HepG2 (cell line): ENCODE data around the gene SLC22A7. TPM values are rescaled to one million over a fixed set of nuclear protein-coding genes. Genes with fewer than 3 reads are reported as not detected.

ENCODE experiments used
- ATAC-seq: fragments of 200-7000 bp; cut with Tn5 transposase; 3 replicates; pipeline ENCODE4 v1.9.1; 2020; ENCODE audit warnings: mild to moderate bottlenecking, moderate library complexity
- BruUV-seq: library from RNA; stranded (reverse); fragments of 400-500 nt; replicated peaks from 2 replicates; lab custom pipeline; 2021; lab: Mats Ljungman, UMichigan
- CTCF ChIA-PET: fragments of 300-600 bp; formaldehyde crosslinking; extraction: SDS; loops from one replicate; lab custom pipeline; 2021; ENCODE audit warnings: low total read pairs, inconsistent platforms, low intra/inter-chr PET ratio; lab: Yijun Ruan, JAX
- POLR2A ChIA-PET: fragments of 350-600 bp; sonication (Branson Sonifier 250); formaldehyde crosslinking; loops from one replicate; lab custom pipeline; 2020; ENCODE audit warnings: antibody characterized with exemption, inconsistent platforms; lab: Yijun Ruan, JAX
- DNase-seq: peaks from one replicate; pipeline ENCODE4 v3.0.0-alpha.2; 2015; ENCODE audit warnings: low spot score
- FAIRE-seq: peaks from 3 replicates; lab custom pipeline; 2011; peaks lifted over from hg19 to GRCh38; lab: Jason Lieb, UNC
- H2AFZ ChIP-seq: one replicate; pipeline ENCODE4 v1.6.1; 2011; ENCODE audit warnings: low read length, inconsistent platforms
- H3K27ac ChIP-seq: fragments of 300-600 bp; 3 replicates; pipeline ENCODE4 v1.8.0; 2011; ENCODE audit warnings: mixed run types, mild to moderate bottlenecking, mixed read lengths, low read length, inconsistent platforms; ENCODE audit not compliant: insufficient read depth; ENCODE audit errors: extremely low read length
- H3K27me3 ChIP-seq, 2 experiments: fragments of 200-600 bp in 1 of 2; 2 replicates in 1 of 2; 3 replicates in 1 of 2; pipeline versions ENCODE4 v1.6.0 to v1.8.0; 2011; ENCODE audit warnings: low read length in 2 of 2, mild to moderate bottlenecking in 2 of 2, moderate library complexity in 2 of 2, inconsistent platforms in 1 of 2; ENCODE audit not compliant: insufficient read depth in 2 of 2, control insufficient read depth in 1 of 2
- H3K36me3 ChIP-seq, 2 experiments: fragments of 200-600 bp in 1 of 2; replicated peaks in 1 of 2; 2 replicates in 1 of 2; 3 replicates in 1 of 2; pipeline versions ENCODE4 v1.5.1 to v1.8.0; 2011; ENCODE audit warnings: low read length in 2 of 2, inconsistent platforms in 1 of 2; ENCODE audit not compliant: insufficient read depth in 2 of 2, control insufficient read depth in 1 of 2
- H3K4me1 ChIP-seq: 2 replicates; pipeline ENCODE4 v1.5.1; 2012; ENCODE audit warnings: low read length, inconsistent platforms; ENCODE audit not compliant: insufficient read depth
- H3K4me2 ChIP-seq: 2 replicates; pipeline ENCODE4 v1.6.0; 2011; ENCODE audit warnings: low read depth, low read length, inconsistent platforms
- H3K4me3 ChIP-seq, 3 experiments: fragments of 200-600 bp in 1 of 3; sonication (generic), shearing (Covaris generic) in 1 of 3; replicated peaks in 1 of 3; 2 replicates each; pipeline ENCODE4 v1.5.1; 2011 to 2016; ENCODE audit warnings: low read length in 3 of 3, inconsistent platforms in 2 of 3, low read depth in 2 of 3, mild to moderate bottlenecking in 2 of 3, control low read depth in 1 of 3, mixed read lengths in 1 of 3; ENCODE audit not compliant: insufficient read depth in 1 of 3
- H3K79me2 ChIP-seq: one replicate; pipeline ENCODE4 v1.6.1; 2011; ENCODE audit warnings: low read length, inconsistent platforms; ENCODE audit not compliant: insufficient read depth
- H3K9ac ChIP-seq: 2 replicates; pipeline ENCODE4 v1.6.0; 2011; ENCODE audit warnings: mild to moderate bottlenecking, low read depth, low read length, inconsistent platforms; ENCODE audit not compliant: insufficient read depth
- H3K9me3 ChIP-seq: 2 replicates; pipeline ENCODE4 v1.5.1; 2012; ENCODE audit warnings: mild to moderate bottlenecking, low read length
- H4K20me1 ChIP-seq: 2 replicates; pipeline ENCODE4 v1.6.0; 2011; ENCODE audit warnings: inconsistent platforms, mild to moderate bottlenecking, low read length, moderate library complexity; ENCODE audit not compliant: insufficient read depth
- ATAD3A ChIP-seq: sonication (generic); formaldehyde crosslinking; IDR thresholded peaks from 2 replicates; pipeline ENCODE4 v1.4.0; 2020; ENCODE audit warnings: missing genetic modification reagents
- GABPB1 ChIP-seq: IDR thresholded peaks from 2 replicates; pipeline ENCODE4 v1.6.1; 2016; ENCODE audit warnings: mild to moderate bottlenecking, missing genetic modification reagents, moderate library complexity, missing compliant biosample characterization
- GATAD2A ChIP-seq: IDR thresholded peaks from 2 replicates; pipeline ENCODE4 v1.6.1; 2016
- PHB2 ChIP-seq: fragments of 450-650 bp; IDR thresholded peaks from 2 replicates; pipeline ENCODE4 v1.6.1; 2018; ENCODE audit not compliant: partially characterized antibody
- WGBS: methylation state at CpG from one replicate; pipeline ENCODE4 v1.1.6; 2017; ENCODE audit warnings: low lambda C conversion rate; 5-methylcytosine and 5-hydroxymethylcytosine counted together
- in situ Hi-C: cut with HindIII; loops from 2 replicates; pipeline ENCODE4 v1.10.0; 2017; ENCODE audit warnings: low pct_unique_long_range_greater_than_20kb; ENCODE audit not compliant: extremely low pct_ligation_motif_present
- intact Hi-C: fragments of 100-400 bp; cut with micrococcal nuclease; formaldehyde crosslinking; loops from one replicate; pipeline ENCODE4 v1.10.0; 2022; ENCODE audit not compliant: unreplicated experiment
- polyA plus RNA-seq, 8 experiments: library from polyadenylated mRNA; depleted of rRNA in 3 of 8; stranded (reverse) in 7 of 8; unstranded in 1 of 8; fragments of >200 nt; fragmentation: Illumina TruSeq in 4 of 8; extraction: Trizol in 4 of 8; gene quantifications; 2 replicates each; pipeline versions ENCODE4 v1.2.1 to v1.2.3, GENCODE V29; 2011 to 2016; ENCODE audit warnings: low read depth in 4 of 8, missing spikeins in 1 of 8, mixed read lengths in 1 of 8; ENCODE audit not compliant: insufficient read depth in 1 of 8
- total RNA-seq, 5 experiments: library from RNA; depleted of rRNA; stranded (reverse); fragments of >200 nt; fragmentation: Illumina TruSeq; extraction: Trizol; gene quantifications; 2 replicates each; pipeline ENCODE4 v1.2.3, GENCODE V29; 2016; ENCODE audit warnings: low read depth in 1 of 5
- TF ChIP-seq, protein P1 (sequence below): sonication (generic); formaldehyde crosslinking; IDR thresholded peaks from 2 replicates; pipeline ENCODE4 v1.5.1; 2020; ENCODE audit warnings: mild to moderate bottlenecking, missing genetic modification reagents, moderate library complexity
- TF ChIP-seq, protein P2 (sequence below): sonication (generic); formaldehyde crosslinking; IDR thresholded peaks from 2 replicates; pipeline ENCODE4 v1.5.0; 2020; ENCODE audit warnings: mild to moderate bottlenecking, missing genetic modification reagents, borderline replicate concordance

Gene SLC22A7
- total and polyA plus RNA-seq, 2 of the 13 experiments (the other 11 are each of a cell fraction or from before 2014, with no cell fraction given), result 5.3 to 22.6 TPM

DNA sequence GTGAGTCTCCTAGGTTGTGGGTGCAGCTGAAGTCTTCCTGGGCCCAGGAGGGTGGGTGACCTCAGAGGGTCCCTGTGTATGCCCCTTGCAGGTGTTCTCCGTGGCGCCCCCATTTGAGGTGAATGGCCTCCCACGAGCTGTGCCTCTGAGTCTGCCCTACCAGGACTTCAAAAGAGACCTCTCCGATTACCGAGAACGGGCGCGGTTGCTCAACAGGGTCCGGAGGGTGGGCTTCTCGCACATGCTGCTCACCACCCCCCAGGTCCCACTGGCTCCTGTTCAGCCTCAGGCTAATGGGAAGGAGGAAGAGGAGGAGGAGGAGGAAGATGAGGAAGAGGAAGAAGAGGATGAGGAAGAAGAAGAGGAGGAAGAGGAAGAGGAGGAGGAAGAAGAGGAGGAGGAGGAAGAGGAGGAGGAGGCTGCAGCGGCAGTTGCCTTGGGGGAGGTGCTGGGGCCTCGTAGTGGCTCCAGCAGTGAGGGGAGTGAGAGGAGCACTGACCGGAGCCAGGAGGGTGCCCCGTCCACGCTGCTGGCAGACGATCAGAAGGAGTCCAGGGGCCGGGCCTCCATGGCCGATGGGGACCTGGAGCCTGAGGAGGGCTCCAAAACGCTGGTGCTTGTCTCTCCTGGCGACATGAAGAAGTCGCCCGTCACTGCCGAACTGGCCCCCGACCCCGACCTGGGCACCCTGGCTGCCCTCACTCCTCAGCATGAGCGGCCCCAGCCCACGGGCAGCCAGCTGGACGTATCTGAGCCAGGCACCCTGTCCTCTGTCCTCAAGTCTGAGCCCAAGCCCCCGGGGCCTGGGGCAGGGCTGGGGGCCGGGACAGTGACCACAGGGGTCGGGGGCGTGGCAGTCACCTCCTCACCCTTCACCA is 15.2 kb upstream of the SLC22A7 start:
- DNase-seq, result no peak
- in situ Hi-C loops, result no loop called here
- peaks cover 75% of the 10 kb centered on the region for H3K4me1 ChIP-seq
- ChIA-PET CTCF (no interaction called here), POLR2A (interaction anchor here (1.4 to 8.0 kb wide), 3 partner anchors 8 to 15 kb away, joined by 4 to 131 read pairs (median 67); partner anchors contain the start of gene SLC22A7)
- intact Hi-C loops, result no loop called here
- H3K4me3 ChIP-seq, result no peak overlapping the region
- no peak for TF ChIP-seq GATAD2A (CRISPR knock-in tag)
- 0 out of 2 replicates have a peak, but pooled peaks have one; percentile 5 for TF ChIP-seq GABPB1
- TF ChIP-seq PHB2, result no peak
- TF ChIP-seq, protein P1, sequence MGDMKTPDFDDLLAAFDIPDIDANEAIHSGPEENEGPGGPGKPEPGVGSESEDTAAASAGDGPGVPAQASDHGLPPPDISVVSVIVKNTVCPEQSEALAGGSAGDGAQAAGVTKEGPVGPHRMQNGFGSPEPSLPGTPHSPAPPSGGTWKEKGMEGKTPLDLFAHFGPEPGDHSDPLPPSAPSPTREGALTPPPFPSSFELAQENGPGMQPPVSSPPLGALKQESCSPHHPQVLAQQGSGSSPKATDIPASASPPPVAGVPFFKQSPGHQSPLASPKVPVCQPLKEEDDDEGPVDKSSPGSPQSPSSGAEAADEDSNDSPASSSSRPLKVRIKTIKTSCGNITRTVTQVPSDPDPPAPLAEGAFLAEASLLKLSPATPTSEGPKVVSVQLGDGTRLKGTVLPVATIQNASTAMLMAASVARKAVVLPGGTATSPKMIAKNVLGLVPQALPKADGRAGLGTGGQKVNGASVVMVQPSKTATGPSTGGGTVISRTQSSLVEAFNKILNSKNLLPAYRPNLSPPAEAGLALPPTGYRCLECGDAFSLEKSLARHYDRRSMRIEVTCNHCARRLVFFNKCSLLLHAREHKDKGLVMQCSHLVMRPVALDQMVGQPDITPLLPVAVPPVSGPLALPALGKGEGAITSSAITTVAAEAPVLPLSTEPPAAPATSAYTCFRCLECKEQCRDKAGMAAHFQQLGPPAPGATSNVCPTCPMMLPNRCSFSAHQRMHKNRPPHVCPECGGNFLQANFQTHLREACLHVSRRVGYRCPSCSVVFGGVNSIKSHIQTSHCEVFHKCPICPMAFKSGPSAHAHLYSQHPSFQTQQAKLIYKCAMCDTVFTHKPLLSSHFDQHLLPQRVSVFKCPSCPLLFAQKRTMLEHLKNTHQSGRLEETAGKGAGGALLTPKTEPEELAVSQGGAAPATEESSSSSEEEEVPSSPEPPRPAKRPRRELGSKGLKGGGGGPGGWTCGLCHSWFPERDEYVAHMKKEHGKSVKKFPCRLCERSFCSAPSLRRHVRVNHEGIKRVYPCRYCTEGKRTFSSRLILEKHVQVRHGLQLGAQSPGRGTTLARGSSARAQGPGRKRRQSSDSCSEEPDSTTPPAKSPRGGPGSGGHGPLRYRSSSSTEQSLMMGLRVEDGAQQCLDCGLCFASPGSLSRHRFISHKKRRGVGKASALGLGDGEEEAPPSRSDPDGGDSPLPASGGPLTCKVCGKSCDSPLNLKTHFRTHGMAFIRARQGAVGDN, result peak; percentile 16; the same call in 1 of the 2 replicates
- TF ChIP-seq, protein P2, sequence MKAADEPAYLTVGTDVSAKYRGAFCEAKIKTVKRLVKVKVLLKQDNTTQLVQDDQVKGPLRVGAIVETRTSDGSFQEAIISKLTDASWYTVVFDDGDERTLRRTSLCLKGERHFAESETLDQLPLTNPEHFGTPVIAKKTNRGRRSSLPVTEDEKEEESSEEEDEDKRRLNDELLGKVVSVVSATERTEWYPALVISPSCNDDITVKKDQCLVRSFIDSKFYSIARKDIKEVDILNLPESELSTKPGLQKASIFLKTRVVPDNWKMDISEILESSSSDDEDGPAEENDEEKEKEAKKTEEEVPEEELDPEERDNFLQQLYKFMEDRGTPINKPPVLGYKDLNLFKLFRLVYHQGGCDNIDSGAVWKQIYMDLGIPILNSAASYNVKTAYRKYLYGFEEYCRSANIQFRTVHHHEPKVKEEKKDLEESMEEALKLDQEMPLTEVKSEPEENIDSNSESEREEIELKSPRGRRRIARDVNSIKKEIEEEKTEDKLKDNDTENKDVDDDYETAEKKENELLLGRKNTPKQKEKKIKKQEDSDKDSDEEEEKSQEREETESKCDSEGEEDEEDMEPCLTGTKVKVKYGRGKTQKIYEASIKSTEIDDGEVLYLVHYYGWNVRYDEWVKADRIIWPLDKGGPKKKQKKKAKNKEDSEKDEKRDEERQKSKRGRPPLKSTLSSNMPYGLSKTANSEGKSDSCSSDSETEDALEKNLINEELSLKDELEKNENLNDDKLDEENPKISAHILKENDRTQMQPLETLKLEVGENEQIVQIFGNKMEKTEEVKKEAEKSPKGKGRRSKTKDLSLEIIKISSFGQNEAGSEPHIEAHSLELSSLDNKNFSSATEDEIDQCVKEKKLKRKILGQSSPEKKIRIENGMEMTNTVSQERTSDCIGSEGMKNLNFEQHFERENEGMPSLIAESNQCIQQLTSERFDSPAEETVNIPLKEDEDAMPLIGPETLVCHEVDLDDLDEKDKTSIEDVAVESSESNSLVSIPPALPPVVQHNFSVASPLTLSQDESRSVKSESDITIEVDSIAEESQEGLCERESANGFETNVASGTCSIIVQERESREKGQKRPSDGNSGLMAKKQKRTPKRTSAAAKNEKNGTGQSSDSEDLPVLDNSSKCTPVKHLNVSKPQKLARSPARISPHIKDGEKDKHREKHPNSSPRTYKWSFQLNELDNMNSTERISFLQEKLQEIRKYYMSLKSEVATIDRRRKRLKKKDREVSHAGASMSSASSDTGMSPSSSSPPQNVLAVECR, result no peak
- TF ChIP-seq ATAD3A (CRISPR knock-in tag), result no peak
- no peaks in the 10 kb centered on the region for H4K20me1 ChIP-seq
- H3K36me3 ChIP-seq, result no peaks in the 10 kb centered on the region
- no peak overlapping the region for H2AFZ ChIP-seq
- no peak for ATAC-seq
- no peak overlapping the region for H3K27ac ChIP-seq
- FAIRE-seq, result no peak
- WGBS, result 93% methylated on average over 17 of the region's 32 CpGs
- no TSS peak for BruUV-seq
- H3K4me2 ChIP-seq, result no peak overlapping the region
- no peaks in the 10 kb centered on the region for H3K79me2 ChIP-seq
- no peaks in the 10 kb centered on the region for H3K9me3 ChIP-seq
- H3K27me3 ChIP-seq, result no peaks in the 10 kb centered on the region
- H3K9ac ChIP-seq, result no peak overlapping the region
